ENCODE measurements around the gene C2CD4A. TPM values are rescaled to one million over a fixed set of nuclear protein-coding genes. Genes with fewer than 3 reads are reported as not detected.

The C2CD4A gene
- total RNA-seq, 1 donor from 2014 or later: 0.35 TPM

DNA sequence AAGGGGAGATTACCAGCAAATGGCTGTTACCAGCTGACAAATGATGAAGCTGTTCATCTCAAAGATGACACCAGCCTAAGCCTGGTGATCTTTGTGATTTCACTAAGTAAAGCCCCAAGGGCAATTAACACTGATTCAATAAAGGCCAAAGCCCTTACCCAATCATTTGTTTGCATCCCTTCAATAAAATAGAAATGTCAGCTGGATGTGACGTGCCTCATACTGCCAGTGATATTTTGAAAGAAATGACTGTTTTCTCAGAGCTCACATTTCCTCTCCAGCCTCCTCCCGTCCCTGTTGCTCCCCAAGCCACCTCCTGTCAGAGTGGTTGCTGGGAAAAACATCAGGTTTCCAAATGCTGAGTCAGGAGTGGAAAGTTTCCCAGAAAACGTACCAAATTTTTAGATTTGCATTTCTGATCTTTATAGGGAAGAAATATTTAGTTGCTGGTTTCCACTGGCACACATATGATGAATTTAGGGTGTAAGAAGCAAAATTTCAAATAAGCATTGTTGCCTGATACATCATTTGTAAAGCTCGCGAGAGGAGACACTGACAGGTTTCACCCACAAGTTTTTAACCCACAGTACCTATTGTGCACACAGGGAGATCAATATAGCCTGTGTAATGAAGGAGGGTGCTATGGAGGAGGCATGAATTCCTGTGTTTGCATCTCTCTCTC lies 21.0 kb downstream of the C2CD4A start:
- DNase-seq (ENCODE audit: low read depth): no peak
- H3K4me3 ChIP-seq (ENCODE audit: low read depth, low read length): no peak overlapping the region
- TF ChIP-seq, protein P1, sequence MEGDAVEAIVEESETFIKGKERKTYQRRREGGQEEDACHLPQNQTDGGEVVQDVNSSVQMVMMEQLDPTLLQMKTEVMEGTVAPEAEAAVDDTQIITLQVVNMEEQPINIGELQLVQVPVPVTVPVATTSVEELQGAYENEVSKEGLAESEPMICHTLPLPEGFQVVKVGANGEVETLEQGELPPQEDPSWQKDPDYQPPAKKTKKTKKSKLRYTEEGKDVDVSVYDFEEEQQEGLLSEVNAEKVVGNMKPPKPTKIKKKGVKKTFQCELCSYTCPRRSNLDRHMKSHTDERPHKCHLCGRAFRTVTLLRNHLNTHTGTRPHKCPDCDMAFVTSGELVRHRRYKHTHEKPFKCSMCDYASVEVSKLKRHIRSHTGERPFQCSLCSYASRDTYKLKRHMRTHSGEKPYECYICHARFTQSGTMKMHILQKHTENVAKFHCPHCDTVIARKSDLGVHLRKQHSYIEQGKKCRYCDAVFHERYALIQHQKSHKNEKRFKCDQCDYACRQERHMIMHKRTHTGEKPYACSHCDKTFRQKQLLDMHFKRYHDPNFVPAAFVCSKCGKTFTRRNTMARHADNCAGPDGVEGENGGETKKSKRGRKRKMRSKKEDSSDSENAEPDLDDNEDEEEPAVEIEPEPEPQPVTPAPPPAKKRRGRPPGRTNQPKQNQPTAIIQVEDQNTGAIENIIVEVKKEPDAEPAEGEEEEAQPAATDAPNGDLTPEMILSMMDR (conservative IDR thresholded peaks at IDR 0.05; ENCODE audit: low read depth, low read length): no peak

DNA sequence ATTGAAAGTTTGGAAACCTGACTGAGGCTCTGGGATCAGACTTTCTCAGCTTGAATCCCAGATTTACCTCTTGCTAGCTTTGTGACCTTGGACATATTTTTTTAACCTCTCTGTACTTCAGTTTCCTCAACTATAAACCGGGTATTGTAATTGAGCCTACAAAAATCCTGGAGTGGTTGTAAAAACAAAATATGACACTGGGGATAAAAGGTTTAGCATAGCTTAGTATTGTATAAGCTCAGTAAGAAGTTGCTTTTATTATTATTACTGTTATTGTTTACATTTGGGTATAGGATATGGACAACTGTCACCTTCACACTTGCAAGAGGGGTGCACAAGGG lies 21.5 kb downstream of the C2CD4A start:
- no peak overlapping the region for H3K4me3 ChIP-seq (ENCODE audit: low read depth, low read length)
- no peak for DNase-seq (ENCODE audit: low read depth)
- TF ChIP-seq, protein P1 (conservative IDR thresholded peaks at IDR 0.05; ENCODE audit: low read depth, low read length): no peak

DNA sequence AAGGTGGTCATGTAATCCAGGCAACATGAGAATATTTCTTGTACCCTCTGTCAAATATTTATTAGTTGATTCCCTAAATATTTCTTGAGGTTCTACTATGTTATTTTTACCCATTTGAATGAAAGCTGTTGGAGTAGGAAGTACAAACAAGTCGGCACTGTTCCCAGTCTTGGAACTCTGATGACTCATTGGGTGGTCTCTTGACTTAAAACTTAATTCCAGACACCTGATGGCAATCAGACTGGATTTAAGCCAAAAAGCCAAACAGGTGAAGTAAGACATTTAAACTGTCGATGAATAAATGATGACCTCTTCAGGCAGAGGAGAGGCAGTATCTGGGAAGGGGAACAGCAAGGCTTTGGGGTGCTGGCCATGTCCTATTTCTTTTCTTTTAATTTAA lies 22.8 kb downstream of the C2CD4A start:
- TF ChIP-seq, protein P1 (conservative IDR thresholded peaks at IDR 0.05; ENCODE audit: low read depth, low read length): no peak

DNA sequence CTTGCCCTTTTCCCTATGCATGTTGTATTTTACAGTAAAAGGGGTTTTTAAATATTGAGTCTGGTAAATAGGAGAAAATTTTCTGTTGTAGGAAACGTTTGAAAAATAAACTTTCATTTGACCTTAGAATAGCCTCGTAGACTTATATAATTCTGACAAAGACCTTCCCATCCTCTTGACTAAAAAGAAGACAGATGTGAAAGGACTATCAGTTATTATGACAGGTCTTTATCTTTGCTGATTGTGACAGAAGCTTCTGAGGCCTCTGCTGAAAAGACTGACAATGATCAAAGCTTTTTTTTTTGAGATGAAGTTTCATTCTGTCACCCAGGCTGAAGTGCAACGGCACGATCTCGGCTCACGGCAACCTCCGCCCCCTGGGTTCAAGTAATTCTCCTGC lies 24.2 kb downstream of the C2CD4A start:
- DNase-seq (ENCODE audit: low read depth): no peak
- TF ChIP-seq, protein P1 (conservative IDR thresholded peaks at IDR 0.05; ENCODE audit: low read depth, low read length): no peak
- H3K4me3 ChIP-seq (ENCODE audit: low read depth, low read length): no peak overlapping the region

More for the DNA sequence above, 22.8 kb downstream of the C2CD4A start:
- no peak overlapping the region for H3K4me3 ChIP-seq (ENCODE audit: low read depth, low read length)
- no peak for DNase-seq (ENCODE audit: low read depth)

DNA sequence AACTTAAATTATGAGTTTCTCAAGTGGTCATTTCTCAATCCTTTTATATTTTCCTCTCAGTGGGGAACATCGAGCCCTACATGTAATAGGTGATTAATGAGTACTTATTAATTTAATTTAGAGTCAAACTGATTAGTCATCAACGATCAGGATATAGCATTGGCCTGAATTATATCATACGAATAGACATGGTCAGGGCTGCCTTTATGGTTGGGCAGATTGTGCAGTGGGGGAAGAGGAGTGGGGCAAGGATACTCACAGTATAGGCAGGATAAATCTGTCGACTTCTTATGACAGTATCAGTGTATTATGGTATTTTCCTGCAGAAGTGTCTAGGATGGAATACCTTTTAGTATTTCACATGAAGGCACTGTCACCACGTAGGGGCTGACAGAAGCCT lies 27.0 kb downstream of the C2CD4A start:
- TF ChIP-seq, protein P1 (conservative IDR thresholded peaks at IDR 0.05; ENCODE audit: low read depth, low read length): no peak
- no peak overlapping the region for H3K4me3 ChIP-seq (ENCODE audit: low read depth, low read length)
- no peak for DNase-seq (ENCODE audit: low read depth)

DNA sequence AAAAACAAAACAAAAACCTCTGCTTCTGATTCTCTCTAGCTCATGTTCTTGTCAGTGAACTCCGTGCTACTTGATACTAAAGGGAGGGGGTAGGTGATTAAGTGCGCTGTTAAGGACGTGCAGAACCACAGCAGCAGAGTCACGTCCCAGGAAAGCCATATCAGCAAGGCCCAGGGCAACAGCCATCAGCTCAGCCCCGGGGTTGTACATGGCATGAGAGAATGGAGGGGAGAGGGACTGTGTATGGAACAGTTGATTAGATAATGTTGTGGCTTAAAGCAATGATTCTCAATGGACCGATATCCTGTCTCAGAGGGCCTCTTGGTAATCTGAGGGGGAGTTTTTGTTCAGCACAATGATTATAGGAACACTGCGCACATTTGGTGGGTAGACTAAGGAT lies 27.6 kb downstream of the C2CD4A start:
- DNase-seq (ENCODE audit: low read depth): no peak
- TF ChIP-seq, protein P1 (conservative IDR thresholded peaks at IDR 0.05; ENCODE audit: low read depth, low read length): no peak
- no peak overlapping the region for H3K4me3 ChIP-seq (ENCODE audit: low read depth, low read length)

DNA sequence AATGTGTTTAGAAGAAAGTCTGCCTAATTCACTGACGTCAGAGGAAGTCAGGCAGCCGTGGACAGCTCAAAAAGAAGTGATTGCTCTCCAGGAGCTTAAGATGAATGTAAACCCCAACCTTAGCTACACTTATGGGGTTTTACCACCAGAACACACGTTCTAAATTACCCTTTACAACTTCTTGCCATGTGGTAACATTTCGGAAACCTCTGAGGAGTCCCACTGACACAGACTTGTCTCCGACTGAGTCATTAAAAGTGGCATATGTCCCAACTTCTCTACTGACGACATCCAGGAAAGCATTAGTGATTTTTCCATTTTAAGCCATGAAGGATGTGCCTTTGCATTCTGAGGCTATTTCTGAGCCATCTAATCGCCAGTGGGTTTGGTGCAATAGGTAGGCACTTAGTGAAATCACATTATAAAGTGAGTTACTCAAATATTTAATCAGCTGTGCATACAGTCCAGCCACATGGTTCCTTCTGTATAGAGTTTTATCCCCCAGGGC lies 32.4 kb downstream of the C2CD4A start:
- DNase-seq (ENCODE audit: low read depth): no peak
- H3K4me3 ChIP-seq (ENCODE audit: low read depth, low read length): no peak overlapping the region
- TF ChIP-seq, protein P1 (conservative IDR thresholded peaks at IDR 0.05; ENCODE audit: low read depth, low read length): no peak

Measured in epithelial cell of proximal tubule (primary cell).